CD14-positive monocyte (primary cell): ENCODE measurements around the gene TCP10L. TPM values are rescaled to one million over a fixed set of nuclear protein-coding genes. Genes with fewer than 3 reads are reported as not detected.

Experiments
- DNase-seq, 3 donors: peaks; one replicate each; pipeline ENCODE4 v3.0.0-alpha.2; 2011 to 2022
- H2AFZ ChIP-seq: 2 replicates; pipeline ENCODE4 v1.6.0; 2012; ENCODE audit warnings: mild to moderate bottlenecking, low read depth, low read length, inconsistent platforms; ENCODE audit not compliant: insufficient read depth, poor library complexity, severe bottlenecking
- H3K27ac ChIP-seq, 2 donors: 1 replicate in 1 of 2; 2 replicates in 1 of 2; pipeline ENCODE4 v1.5.1; 2012 to 2013; ENCODE audit warnings: low read length in 2 of 2, control low read depth in 1 of 2, inconsistent platforms in 1 of 2, low read depth in 1 of 2, mild to moderate bottlenecking in 1 of 2
- H3K27me3 ChIP-seq, 2 donors: one replicate each; pipeline versions ENCODE4 v1.6.0 to v1.6.1; 2011 to 2013; ENCODE audit warnings: low read length in 2 of 2; ENCODE audit not compliant: control insufficient read depth in 2 of 2, insufficient read depth in 2 of 2
- H3K36me3 ChIP-seq, 2 donors: replicated peaks in 1 of 2; 1 replicate in 1 of 2; 2 replicates in 1 of 2; pipeline versions ENCODE4 v1.5.1 to v1.6.1; 2012 to 2013; ENCODE audit warnings: low read length in 2 of 2, control low read depth in 1 of 2, inconsistent platforms in 1 of 2, mild to moderate bottlenecking in 1 of 2; ENCODE audit not compliant: insufficient read depth in 2 of 2, control insufficient read depth in 1 of 2
- H3K4me1 ChIP-seq, 2 donors: 1 replicate in 1 of 2; 2 replicates in 1 of 2; pipeline versions ENCODE4 v1.5.1 to v1.6.1; 2012 to 2013; ENCODE audit warnings: low read length in 2 of 2, control low read depth in 1 of 2, inconsistent platforms in 1 of 2, mild to moderate bottlenecking in 1 of 2, moderate library complexity in 1 of 2; ENCODE audit not compliant: insufficient read depth in 2 of 2, control insufficient read depth in 1 of 2
- H3K4me2 ChIP-seq: replicated peaks from 2 replicates; pipeline ENCODE3; 2012; ENCODE audit warnings: low read length, moderate library complexity, mild to moderate bottlenecking; ENCODE audit not compliant: poor library complexity, severe bottlenecking; ENCODE audit errors: extremely low read depth
- H3K4me3 ChIP-seq, 3 experiments: fragments of 200-600 bp in 1 of 3; sonication (generic) in 1 of 3; replicated peaks in 1 of 3; 1 replicate in 2 of 3; 2 replicates in 1 of 3; pipeline ENCODE4 v1.5.1; 2011 to 2013; ENCODE audit warnings: low read length in 3 of 3, mild to moderate bottlenecking in 3 of 3, control low read depth in 2 of 3, low read depth in 2 of 3, inconsistent platforms in 1 of 3, moderate library complexity in 1 of 3
- H3K79me2 ChIP-seq: 2 replicates; pipeline ENCODE4 v1.6.0; 2012; ENCODE audit warnings: mild to moderate bottlenecking, control low read depth, inconsistent platforms, low read length, moderate library complexity; ENCODE audit not compliant: insufficient read depth
- H3K9ac ChIP-seq: 2 replicates; pipeline ENCODE4 v1.6.0; 2017; ENCODE audit warnings: low read length, mild to moderate bottlenecking; ENCODE audit not compliant: insufficient read depth, poor library complexity, severe bottlenecking
- H3K9me3 ChIP-seq, 2 donors: replicated peaks in 1 of 2; 1 replicate in 1 of 2; 2 replicates in 1 of 2; pipeline versions ENCODE4 v1.5.1 to v1.6.1; 2012 to 2013; ENCODE audit warnings: low read length in 2 of 2, control low read depth in 1 of 2; ENCODE audit not compliant: control insufficient read depth in 1 of 2, insufficient read depth in 1 of 2
- H4K20me1 ChIP-seq: 2 replicates; pipeline ENCODE4 v1.6.0; 2012; ENCODE audit warnings: mild to moderate bottlenecking, low read length, control low read depth, moderate library complexity; ENCODE audit not compliant: insufficient read depth
- H3K27ac Mint-ChIP-seq, 7 donors: one replicate each; pipeline ENCODE4 v1.8.0; 2020; ENCODE audit warnings: mild to moderate bottlenecking in 7 of 7, mixed read lengths in 7 of 7, moderate library complexity in 6 of 7, inconsistent platforms in 2 of 7
- H3K27me3 Mint-ChIP-seq, 3 donors: one replicate each; pipeline ENCODE4 v1.8.0; 2021 to 2022; ENCODE audit warnings: low read depth in 3 of 3, mild to moderate bottlenecking in 3 of 3, mixed read lengths in 3 of 3, moderate library complexity in 3 of 3, inconsistent platforms in 1 of 3
- H3K36me3 Mint-ChIP-seq, 2 donors: one replicate each; pipeline ENCODE4 v1.8.0; 2020; ENCODE audit warnings: mixed read lengths in 2 of 2, inconsistent platforms in 1 of 2, mild to moderate bottlenecking in 1 of 2
- H3K4me1 Mint-ChIP-seq: one replicate; pipeline ENCODE4 v1.8.0; 2020; ENCODE audit warnings: mild to moderate bottlenecking, mixed read lengths
- H3K4me3 Mint-ChIP-seq, 2 donors: one replicate each; pipeline ENCODE4 v1.8.0; 2020; ENCODE audit warnings: mild to moderate bottlenecking in 2 of 2, mixed read lengths in 2 of 2, moderate library complexity in 1 of 2
- H3K9me3 Mint-ChIP-seq, 7 donors: one replicate each; pipeline ENCODE4 v1.8.0; 2020 to 2022; ENCODE audit warnings: mixed read lengths in 7 of 7, mild to moderate bottlenecking in 6 of 7, moderate library complexity in 6 of 7, inconsistent platforms in 2 of 7
- CTCF ChIP-seq: fragments of 200-600 bp; IDR thresholded peaks from one replicate; pipeline ENCODE4 v1.8.0; 2022; ENCODE audit warnings: antibody characterized with exemption, mild to moderate bottlenecking
- WGBS: methylation state at CpG from one replicate; pipeline ENCODE4 v1.1.5; 2013; ENCODE audit warnings: missing lambda C conversion rate; ENCODE audit not compliant: insufficient coverage; 5-methylcytosine and 5-hydroxymethylcytosine counted together
- intact Hi-C, 2 donors: fragments of 100-400 bp; cut with micrococcal nuclease; formaldehyde crosslinking; loops; one replicate each; pipeline versions ENCODE4 v1.15.0 to v1.15.1; 2023
- polyA plus RNA-seq, 3 donors: library from polyadenylated mRNA; depleted of rRNA in 1 of 3; unstranded in 2 of 3; stranded (reverse) in 1 of 3; fragments of 300-500 nt in 2 of 3; fragments of >200 nt in 1 of 3; fragmentation: Illumina TruSeq in 2 of 3; gene quantifications; 1 replicate in 2 of 3; 2 replicates in 1 of 3; pipeline ENCODE4 v1.2.3, GENCODE V29; 2012 to 2021

TCP10L gene
- polyA plus RNA-seq, 3 donors: 0.07 to 0.41 (median 0.12) TPM

GRCh38 chr21:32565856-32566465 lies 19.4 kb downstream of the TCP10L start:
- H3K4me1 Mint-ChIP-seq: peaks cover 14% of the 10 kb centered on the region
- H3K27ac ChIP-seq: no peak overlapping the region
- H3K27ac Mint-ChIP-seq: peak overlapping the region in 1 of 7 donors; percentile 16
- no peak overlapping the region for H3K4me3 Mint-ChIP-seq
- no peaks in the 10 kb centered on the region for H3K36me3 ChIP-seq
- H3K4me1 ChIP-seq: peaks cover 11 to 16% of the 10 kb centered on the region in 2 donors
- no peak for DNase-seq
- H3K4me2 ChIP-seq: no peak overlapping the region
- no CpG with 5 or more reads among the region's 2 CpGs for WGBS
- H3K4me3 ChIP-seq: no peak overlapping the region
- intact Hi-C loops: no loop called here
- no peaks in the 10 kb centered on the region for H3K79me2 ChIP-seq
- H4K20me1 ChIP-seq: no peaks in the 10 kb centered on the region
- H2AFZ ChIP-seq: no peak overlapping the region
- H3K36me3 Mint-ChIP-seq: no peaks in the 10 kb centered on the region
- H3K27me3 ChIP-seq: no peaks in the 10 kb centered on the region
- H3K9me3 ChIP-seq: no peaks in the 10 kb centered on the region
- no peak overlapping the region for H3K9ac ChIP-seq
- H3K27me3 Mint-ChIP-seq: peaks cover 0 to 7% (median 6%) of the 10 kb centered on the region in 3 donors
- peaks cover 4 to 13% (median 9%) of the 10 kb centered on the region in 7 donors for H3K9me3 Mint-ChIP-seq
- no peak for TF ChIP-seq CTCF

GRCh38 chr21:32562915-32563314 lies 22.4 kb downstream of the TCP10L start:
- Histone ChIP-seq H4K20me1 (no peaks in the 10 kb centered on the region), H3K27ac (no peak overlapping the region), H3K79me2 (no peaks in the 10 kb centered on the region), H3K9me3 (no peaks in the 10 kb centered on the region), H3K27me3 (no peaks in the 10 kb centered on the region), H3K4me2 (no peak overlapping the region), H3K4me3 (no peak overlapping the region), H3K9ac (no peak overlapping the region), H3K4me1 (no peaks in the 10 kb centered on the region), H2AFZ (no peak overlapping the region), H3K36me3 (no peaks in the 10 kb centered on the region)
- Mint-ChIP-seq H3K9me3 (peaks cover 4 to 13% (median 9%) of the 10 kb centered on the region in 7 donors), H3K4me1 (no peaks in the 10 kb centered on the region), H3K27me3 (peaks cover 0 to 3% (median 2%) of the 10 kb centered on the region in 3 donors), H3K27ac (no peak overlapping the region), H3K36me3 (no peaks in the 10 kb centered on the region), H3K4me3 (no peak overlapping the region)
- TF ChIP-seq CTCF: no peak
- DNase-seq: no peak
- intact Hi-C loops: loop anchor here in 1 of 2 donors (5.0 kb wide), 1 partner anchor 151 kb away; the partner anchor contains the start of gene EVA1C
- WGBS: no CpG with 5 or more reads among the region's 2 CpGs
